Neural progenitor cell (in vitro differentiated cells): ENCODE data around the gene BMP7.

Experiments
- CTCF ChIP-seq: fragments of 200-600 bp; sonication (generic); IDR thresholded peaks from 2 replicates; pipeline ENCODE4 v1.5.1; 2017; ENCODE audit warnings: antibody characterized with exemption, mild to moderate bottlenecking
- EZH2phosphoT487 ChIP-seq: fragments of 200-600 bp; sonication (generic); IDR thresholded peaks from 2 replicates; pipeline ENCODE4 v1.6.1; 2017; ENCODE audit warnings: antibody characterized with exemption

- no peak for TF ChIP-seq CTCF
- TF ChIP-seq EZH2phosphoT487: no peak
Observed at GRCh38 chr20:57213924-57214323, 52.5 kb downstream of the BMP7 start.
